H9 (cell line): ENCODE data around the gene GAREM1. TPM values are rescaled to one million over a fixed set of nuclear protein-coding genes. Genes with fewer than 3 reads are reported as not detected.

Experiments
- DNase-seq: peaks from one replicate; pipeline ENCODE4 v3.0.0-alpha.2; 2017
- H2AFZ ChIP-seq: one replicate; pipeline ENCODE4 v1.6.1; 2013; ENCODE audit warnings: mild to moderate bottlenecking, low read length, control low read depth, moderate library complexity
- H2AK5ac ChIP-seq: 2 replicates; pipeline ENCODE4 v1.6.1; 2013; ENCODE audit warnings: low read length, control low read depth, mixed read lengths; ENCODE audit not compliant: insufficient read length
- H2BK120ac ChIP-seq: one replicate; pipeline ENCODE4 v1.6.1; 2013; ENCODE audit warnings: low read depth, mild to moderate bottlenecking, low read length, control low read depth, inconsistent platforms; ENCODE audit not compliant: poor library complexity, severe bottlenecking
- H2BK12ac ChIP-seq: 2 replicates; pipeline ENCODE4 v1.6.1; 2013; ENCODE audit warnings: low read length, control low read depth, mixed read lengths, low read depth; ENCODE audit not compliant: insufficient read length
- H2BK15ac ChIP-seq: 2 replicates; pipeline ENCODE4 v1.6.1; 2013; ENCODE audit warnings: low read depth, low read length, control low read depth
- H2BK20ac ChIP-seq: one replicate; pipeline ENCODE4 v1.6.1; 2013; ENCODE audit warnings: low read depth, mild to moderate bottlenecking, low read length, control low read depth, inconsistent platforms; ENCODE audit not compliant: poor library complexity, severe bottlenecking
- H2BK5ac ChIP-seq: 2 replicates; pipeline ENCODE4 v1.6.1; 2013; ENCODE audit warnings: low read length, control low read depth, mixed read lengths; ENCODE audit not compliant: insufficient read length
- H3K14ac ChIP-seq: 2 replicates; pipeline ENCODE4 v1.6.1; 2013; ENCODE audit warnings: low read length, control low read depth; ENCODE audit not compliant: insufficient read depth
- H3K18ac ChIP-seq: 2 replicates; pipeline ENCODE4 v1.6.1; 2013; ENCODE audit warnings: low read depth, mild to moderate bottlenecking, mixed read lengths, low read length, control low read depth; ENCODE audit not compliant: insufficient read length
- H3K23ac ChIP-seq: 2 replicates; pipeline ENCODE4 v1.6.1; 2013; ENCODE audit warnings: low read length, control low read depth, mixed read lengths, low read depth; ENCODE audit not compliant: insufficient read length
- H3K23me2 ChIP-seq: 2 replicates; pipeline ENCODE4 v1.6.1; 2013; ENCODE audit warnings: low read depth, mild to moderate bottlenecking, mixed read lengths, low read length, control low read depth; ENCODE audit not compliant: insufficient read length, poor library complexity, severe bottlenecking
- H3K27ac ChIP-seq: 2 replicates; pipeline ENCODE4 v1.5.1; 2013; ENCODE audit warnings: low read length, control low read depth, mixed read lengths, low read depth; ENCODE audit not compliant: insufficient read length
- H3K27me3 ChIP-seq: 2 replicates; pipeline ENCODE4 v1.6.1; 2013; ENCODE audit warnings: low read length, control low read depth, inconsistent platforms; ENCODE audit not compliant: insufficient read depth
- H3K4ac ChIP-seq: 2 replicates; pipeline ENCODE4 v1.6.1; 2013; ENCODE audit warnings: low read depth, mild to moderate bottlenecking, control low read depth, inconsistent platforms, low read length, moderate library complexity
- H3K4me1 ChIP-seq: 2 replicates; pipeline ENCODE4 v1.6.1; 2013; ENCODE audit warnings: low read length, control low read depth, inconsistent platforms; ENCODE audit not compliant: insufficient read depth
- H3K4me2 ChIP-seq: 2 replicates; pipeline ENCODE4 v1.6.1; 2013; ENCODE audit warnings: low read length, control low read depth, mixed read lengths; ENCODE audit not compliant: insufficient read length, insufficient read depth
- H3K56ac ChIP-seq: 2 replicates; pipeline ENCODE4 v1.6.1; 2013; ENCODE audit warnings: low read depth, mild to moderate bottlenecking, mixed read lengths, low read length, control low read depth; ENCODE audit not compliant: insufficient read length
- H3K79me1 ChIP-seq: 2 replicates; pipeline ENCODE4 v1.6.1; 2013; ENCODE audit warnings: low read depth, mild to moderate bottlenecking, moderate library complexity, low read length, control low read depth, inconsistent platforms; ENCODE audit not compliant: insufficient read depth, poor library complexity, severe bottlenecking
- H3K79me2 ChIP-seq: 2 replicates; pipeline ENCODE4 v1.6.1; 2013; ENCODE audit warnings: low read length, control low read depth, inconsistent platforms; ENCODE audit not compliant: insufficient read depth
- H3K9ac ChIP-seq: 2 replicates; pipeline ENCODE4 v1.6.1; 2013; ENCODE audit warnings: low read length, control low read depth, mixed read lengths; ENCODE audit not compliant: insufficient read length; ENCODE audit errors: extremely low read depth
- H3K9me3 ChIP-seq: one replicate; pipeline ENCODE4 v1.6.1; 2013; ENCODE audit warnings: low read depth, low read length, inconsistent platforms; ENCODE audit not compliant: control insufficient read depth
- H3T11ph ChIP-seq: one replicate; pipeline ENCODE4 v1.6.1; 2013; ENCODE audit warnings: mild to moderate bottlenecking, low read length, control low read depth, inconsistent platforms
- H4K20me1 ChIP-seq: one replicate; pipeline ENCODE4 v1.6.1; 2013; ENCODE audit not compliant: control insufficient read depth, insufficient read length, insufficient read depth
- H4K5ac ChIP-seq: 2 replicates; pipeline ENCODE4 v1.6.1; 2013; ENCODE audit warnings: low read depth, mild to moderate bottlenecking, mixed read lengths, low read length, control low read depth; ENCODE audit not compliant: insufficient read length
- H4K8ac ChIP-seq: replicated peaks from 2 replicates; pipeline ENCODE4 v1.6.1; 2013; ENCODE audit warnings: low read length, control low read depth, mixed read lengths, low read depth; ENCODE audit not compliant: insufficient read length
- H4K91ac ChIP-seq: 2 replicates; pipeline ENCODE4 v1.6.1; 2013; ENCODE audit warnings: low read depth, mild to moderate bottlenecking, moderate library complexity, mixed read lengths, low read length, control low read depth; ENCODE audit not compliant: insufficient read length
- H3K27ac Mint-ChIP-seq, 3 experiments: 2 replicates in 2 of 3; 3 replicates in 1 of 3; pipeline ENCODE4 v1.8.0; 2020 to 2021; ENCODE audit warnings: mixed read lengths in 3 of 3, mild to moderate bottlenecking in 1 of 3, moderate library complexity in 1 of 3
- H3K27me3 Mint-ChIP-seq: 2 replicates; pipeline ENCODE4 v1.8.0; 2021; ENCODE audit warnings: low read depth, mild to moderate bottlenecking, moderate library complexity, mixed read lengths
- H3K36me3 Mint-ChIP-seq, 3 experiments: 2 replicates in 2 of 3; 3 replicates in 1 of 3; pipeline ENCODE4 v1.8.0; 2020 to 2021; ENCODE audit warnings: low read depth in 3 of 3, mixed read lengths in 3 of 3; ENCODE audit not compliant: insufficient read depth in 1 of 3
- H3K4me1 Mint-ChIP-seq, 2 experiments: 2 replicates each; pipeline ENCODE4 v1.8.0; 2020; ENCODE audit warnings: mixed read lengths in 2 of 2
- H3K4me3 Mint-ChIP-seq, 2 experiments: 2 replicates in 1 of 2; 3 replicates in 1 of 2; pipeline ENCODE4 v1.8.0; 2020 to 2021; ENCODE audit warnings: mild to moderate bottlenecking in 2 of 2, mixed read lengths in 2 of 2, moderate library complexity in 1 of 2
- H3K9me3 Mint-ChIP-seq, 2 experiments: 2 replicates in 1 of 2; 3 replicates in 1 of 2; pipeline ENCODE4 v1.8.0; 2020; ENCODE audit warnings: mild to moderate bottlenecking in 2 of 2, mixed read lengths in 2 of 2, moderate library complexity in 1 of 2
- WGBS: extraction: QIAGEN DNeasy Blood & Tissue Kit; methylation state at CpG from one replicate; pipeline ENCODE4 v1.1.7; 2013; ENCODE audit warnings: missing lambda C conversion rate, low lambda C conversion rate, mixed read lengths; ENCODE audit not compliant: insufficient read length; ENCODE audit errors: extremely low coverage; 5-methylcytosine and 5-hydroxymethylcytosine counted together
- total RNA-seq: library from RNA; stranded (reverse); gene quantifications from 2 replicates; pipeline ENCODE4 v1.2.1, GENCODE V29; 2021
- TF ChIP-seq, protein P1 (sequence below): fragments of 200-600 bp; sonication (generic); conservative IDR thresholded peaks from 3 replicates; pipeline ENCODE4 v1.8.0; 2021; ENCODE audit warnings: antibody characterized with exemption, mild to moderate bottlenecking

Gene GAREM1
- total RNA-seq, 1 experiment from 2014 or later, result 4.4 TPM

DNA sequence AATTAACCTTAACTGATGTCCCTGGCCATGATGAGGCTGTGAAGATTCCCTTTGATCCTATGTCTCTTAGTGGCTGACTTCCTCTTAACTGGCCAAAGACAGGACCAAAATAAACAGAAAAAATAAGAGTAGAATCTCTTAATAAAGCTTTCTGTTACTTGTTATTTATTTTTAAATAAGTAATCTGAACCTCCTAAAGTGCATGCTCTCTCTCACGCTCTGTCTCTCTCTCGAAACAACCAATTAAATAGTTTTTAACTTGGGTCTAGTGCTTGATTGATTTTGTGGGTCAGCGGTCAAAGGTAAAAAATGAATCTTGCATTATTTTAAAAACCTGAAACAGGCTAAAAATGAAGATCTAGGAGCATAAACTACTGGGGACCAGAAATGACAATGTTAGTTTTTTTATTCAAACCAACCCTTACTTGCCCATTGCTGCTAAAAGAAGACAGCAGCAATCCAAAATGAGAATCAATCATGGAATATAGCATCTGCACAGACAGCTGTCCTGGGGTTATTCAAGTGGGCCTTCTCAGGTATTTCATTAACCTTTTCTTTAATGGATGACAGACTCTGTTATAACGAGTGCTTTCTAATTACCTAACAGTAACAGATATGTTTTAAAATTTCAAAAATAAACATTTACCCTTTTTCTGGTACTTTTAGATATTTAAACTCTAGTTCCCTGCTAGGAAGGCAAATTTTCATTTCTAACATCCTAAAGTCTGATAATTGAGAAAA is 11.2 kb downstream of the GAREM1 start:
- H3K79me1 ChIP-seq, result no peaks in the 10 kb centered on the region
- H2AK5ac ChIP-seq, result no peak overlapping the region
- H3K14ac ChIP-seq, result no peak overlapping the region
- no peaks in the 10 kb centered on the region for H3K36me3 Mint-ChIP-seq
- H2BK12ac ChIP-seq, result no peak overlapping the region
- no peaks in the 10 kb centered on the region for H3K9me3 ChIP-seq
- H3K23me2 ChIP-seq, result no peaks in the 10 kb centered on the region
- H3K9me3 Mint-ChIP-seq, result no peaks in the 10 kb centered on the region
- peaks cover 8 to 10% of the 10 kb centered on the region in 2 experiments for H3K4me1 Mint-ChIP-seq
- TF ChIP-seq, protein P1, sequence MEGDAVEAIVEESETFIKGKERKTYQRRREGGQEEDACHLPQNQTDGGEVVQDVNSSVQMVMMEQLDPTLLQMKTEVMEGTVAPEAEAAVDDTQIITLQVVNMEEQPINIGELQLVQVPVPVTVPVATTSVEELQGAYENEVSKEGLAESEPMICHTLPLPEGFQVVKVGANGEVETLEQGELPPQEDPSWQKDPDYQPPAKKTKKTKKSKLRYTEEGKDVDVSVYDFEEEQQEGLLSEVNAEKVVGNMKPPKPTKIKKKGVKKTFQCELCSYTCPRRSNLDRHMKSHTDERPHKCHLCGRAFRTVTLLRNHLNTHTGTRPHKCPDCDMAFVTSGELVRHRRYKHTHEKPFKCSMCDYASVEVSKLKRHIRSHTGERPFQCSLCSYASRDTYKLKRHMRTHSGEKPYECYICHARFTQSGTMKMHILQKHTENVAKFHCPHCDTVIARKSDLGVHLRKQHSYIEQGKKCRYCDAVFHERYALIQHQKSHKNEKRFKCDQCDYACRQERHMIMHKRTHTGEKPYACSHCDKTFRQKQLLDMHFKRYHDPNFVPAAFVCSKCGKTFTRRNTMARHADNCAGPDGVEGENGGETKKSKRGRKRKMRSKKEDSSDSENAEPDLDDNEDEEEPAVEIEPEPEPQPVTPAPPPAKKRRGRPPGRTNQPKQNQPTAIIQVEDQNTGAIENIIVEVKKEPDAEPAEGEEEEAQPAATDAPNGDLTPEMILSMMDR, result no peak
- H2BK15ac ChIP-seq, result no peak overlapping the region
- H3K27ac ChIP-seq, result no peak overlapping the region
- H4K8ac ChIP-seq, result no peak overlapping the region
- H3K27me3 Mint-ChIP-seq, result no peaks in the 10 kb centered on the region
- no peak overlapping the region for H2BK120ac ChIP-seq
- no peak overlapping the region for H3T11ph ChIP-seq
- H3K27me3 ChIP-seq, result no peaks in the 10 kb centered on the region
- H3K9ac ChIP-seq, result no peak overlapping the region
- no peak overlapping the region for H3K18ac ChIP-seq
- no peak overlapping the region for H2BK20ac ChIP-seq
- H4K91ac ChIP-seq, result no peak overlapping the region
- no peaks in the 10 kb centered on the region for H4K20me1 ChIP-seq
- DNase-seq, result no peak
- no peak overlapping the region for H3K4me3 Mint-ChIP-seq
- no peaks in the 10 kb centered on the region; the same call in 1 of the 2 replicates for H3K4me1 ChIP-seq
- H3K4ac ChIP-seq, result no peak overlapping the region
- no peak overlapping the region for H3K27ac Mint-ChIP-seq
- no peak overlapping the region for H3K23ac ChIP-seq
- no peak overlapping the region for H2AFZ ChIP-seq
- no peak overlapping the region for H3K4me2 ChIP-seq
- no peaks in the 10 kb centered on the region; the same call in 1 of the 2 replicates for H3K79me2 ChIP-seq
- no peak overlapping the region for H2BK5ac ChIP-seq
- H3K56ac ChIP-seq, result no peak overlapping the region
- no CpG with 5 or more reads among the region's 4 CpGs for WGBS
- H4K5ac ChIP-seq, result no peak overlapping the region
